ENCODE measurements around the gene PRKAR1B.

The PRKAR1B gene

GRCh38 chr7:564176-564865 lies 162.8 kb downstream of the PRKAR1B start:
- Histone ChIP-seq H3K9me3 (replicated peaks; ENCODE audit: low read length) (no peaks in the 10 kb centered on the region), H3K4me3 (ENCODE audit: low read length) (no peak overlapping the region), H3K4me2 (ENCODE audit: low read length) (no peak overlapping the region), H3K4me1 (ENCODE audit: control insufficient read depth, insufficient read depth, low read length) (peaks cover 20% of the 10 kb centered on the region), H3K27me3 (ENCODE audit: control insufficient read depth, insufficient read depth, low read length) (peaks cover 22% of the 10 kb centered on the region), H3K9ac (ENCODE audit: low read depth, low read length) (no peak overlapping the region), H3K36me3 (ENCODE audit: insufficient read depth, low read length) (no peaks in the 10 kb centered on the region)

GRCh38 chr7:563629-564170 lies 163.4 kb downstream of the PRKAR1B start:
- Histone ChIP-seq H3K36me3 (ENCODE audit: insufficient read depth, low read length) (no peaks in the 10 kb centered on the region), H3K4me1 (ENCODE audit: control insufficient read depth, insufficient read depth, low read length) (peaks cover 20% of the 10 kb centered on the region), H3K27me3 (ENCODE audit: control insufficient read depth, insufficient read depth, low read length) (peaks cover 18% of the 10 kb centered on the region), H3K9me3 (replicated peaks; ENCODE audit: low read length) (no peaks in the 10 kb centered on the region), H3K4me3 (ENCODE audit: low read length) (no peak overlapping the region), H3K4me2 (ENCODE audit: low read length) (no peak overlapping the region), H3K9ac (ENCODE audit: low read depth, low read length) (no peak overlapping the region)

GRCh38 chr7:562789-563628 lies 164.1 kb downstream of the PRKAR1B start:
- no peaks in the 10 kb centered on the region for H3K9me3 ChIP-seq (replicated peaks; ENCODE audit: low read length)
- no peak overlapping the region for H3K4me3 ChIP-seq (ENCODE audit: low read length)
- H3K4me2 ChIP-seq (ENCODE audit: low read length), result no peak overlapping the region
- peaks cover 15% of the 10 kb centered on the region for H3K27me3 ChIP-seq (ENCODE audit: control insufficient read depth, insufficient read depth, low read length)
- H3K9ac ChIP-seq (ENCODE audit: low read depth, low read length), result no peak overlapping the region
- no peaks in the 10 kb centered on the region for H3K36me3 ChIP-seq (ENCODE audit: insufficient read depth, low read length)
- H3K4me1 ChIP-seq (ENCODE audit: control insufficient read depth, insufficient read depth, low read length), result peaks cover 15% of the 10 kb centered on the region

- H3K4me2 ChIP-seq (ENCODE audit: low read length), result no peak overlapping the region
- no peaks in the 10 kb centered on the region for H3K9me3 ChIP-seq (replicated peaks; ENCODE audit: low read length)
- no peak overlapping the region for H3K9ac ChIP-seq (ENCODE audit: low read depth, low read length)
- peaks cover 10% of the 10 kb centered on the region for H3K27me3 ChIP-seq (ENCODE audit: control insufficient read depth, insufficient read depth, low read length)
- H3K4me3 ChIP-seq (ENCODE audit: low read length), result no peak overlapping the region
- H3K36me3 ChIP-seq (ENCODE audit: insufficient read depth, low read length), result no peaks in the 10 kb centered on the region
- peaks cover 15% of the 10 kb centered on the region for H3K4me1 ChIP-seq (ENCODE audit: control insufficient read depth, insufficient read depth, low read length)
These were observed 164.8 kb downstream of the PRKAR1B start for GRCh38 chr7:562374-562675.

- Histone ChIP-seq H3K4me1 (ENCODE audit: control insufficient read depth, insufficient read depth, low read length) (peaks cover 15% of the 10 kb centered on the region), H3K4me3 (ENCODE audit: low read length) (peak overlapping the region; percentile 12), H3K9me3 (replicated peaks; ENCODE audit: low read length) (no peaks in the 10 kb centered on the region), H3K9ac (ENCODE audit: low read depth, low read length) (peak overlapping the region; percentile 64), H3K27me3 (ENCODE audit: control insufficient read depth, insufficient read depth, low read length) (peaks cover 10% of the 10 kb centered on the region), H3K4me2 (ENCODE audit: low read length) (peak overlapping the region; percentile 65), H3K36me3 (ENCODE audit: insufficient read depth, low read length) (no peaks in the 10 kb centered on the region)
These were observed 165.3 kb downstream of the PRKAR1B start for GRCh38 chr7:561631-562373.

GRCh38 chr7:560966-561630 lies 166.0 kb downstream of the PRKAR1B start:
- Histone ChIP-seq H3K9ac (ENCODE audit: low read depth, low read length) (peak overlapping the region; percentile 64), H3K4me1 (ENCODE audit: control insufficient read depth, insufficient read depth, low read length) (peaks cover 15% of the 10 kb centered on the region), H3K27me3 (ENCODE audit: control insufficient read depth, insufficient read depth, low read length) (peaks cover 10% of the 10 kb centered on the region), H3K4me3 (ENCODE audit: low read length) (peak overlapping the region; percentile 12), H3K4me2 (ENCODE audit: low read length) (peak overlapping the region; percentile 65), H3K9me3 (replicated peaks; ENCODE audit: low read length) (no peaks in the 10 kb centered on the region), H3K36me3 (ENCODE audit: insufficient read depth, low read length) (no peaks in the 10 kb centered on the region)

- Histone ChIP-seq H3K4me2 (ENCODE audit: low read length) (no peak overlapping the region), H3K9me3 (replicated peaks; ENCODE audit: low read length) (no peaks in the 10 kb centered on the region), H3K36me3 (ENCODE audit: insufficient read depth, low read length) (no peaks in the 10 kb centered on the region), H3K9ac (ENCODE audit: low read depth, low read length) (no peak overlapping the region), H3K4me1 (ENCODE audit: control insufficient read depth, insufficient read depth, low read length) (peaks cover 15% of the 10 kb centered on the region), H3K4me3 (ENCODE audit: low read length) (no peak overlapping the region), H3K27me3 (ENCODE audit: control insufficient read depth, insufficient read depth, low read length) (peaks cover 10% of the 10 kb centered on the region)
These were observed 167.7 kb downstream of the PRKAR1B start for GRCh38 chr7:559396-559705.

GRCh38 chr7:557558-557881 lies 169.6 kb downstream of the PRKAR1B start:
- Histone ChIP-seq H3K27me3 (ENCODE audit: control insufficient read depth, insufficient read depth, low read length) (peaks cover 10% of the 10 kb centered on the region), H3K36me3 (ENCODE audit: insufficient read depth, low read length) (no peaks in the 10 kb centered on the region), H3K9me3 (replicated peaks; ENCODE audit: low read length) (no peaks in the 10 kb centered on the region), H3K4me1 (ENCODE audit: control insufficient read depth, insufficient read depth, low read length) (peaks cover 15% of the 10 kb centered on the region), H3K9ac (ENCODE audit: low read depth, low read length) (no peak overlapping the region), H3K4me2 (ENCODE audit: low read length) (no peak overlapping the region), H3K4me3 (ENCODE audit: low read length) (no peak overlapping the region)

- no peak overlapping the region for H3K4me2 ChIP-seq (ENCODE audit: low read length)
- H3K36me3 ChIP-seq (ENCODE audit: insufficient read depth, low read length), result no peaks in the 10 kb centered on the region
- no peaks in the 10 kb centered on the region for H3K9me3 ChIP-seq (replicated peaks; ENCODE audit: low read length)
- no peak overlapping the region for H3K9ac ChIP-seq (ENCODE audit: low read depth, low read length)
- no peak overlapping the region for H3K4me3 ChIP-seq (ENCODE audit: low read length)
- H3K4me1 ChIP-seq (ENCODE audit: control insufficient read depth, insufficient read depth, low read length), result peaks cover 12% of the 10 kb centered on the region
- H3K27me3 ChIP-seq (ENCODE audit: control insufficient read depth, insufficient read depth, low read length), result peaks cover 10% of the 10 kb centered on the region
These were observed 170.1 kb downstream of the PRKAR1B start for GRCh38 chr7:556837-557557.

GRCh38 chr7:556291-556826 lies 170.7 kb downstream of the PRKAR1B start:
- no peak overlapping the region for H3K9ac ChIP-seq (ENCODE audit: low read depth, low read length)
- H3K4me1 ChIP-seq (ENCODE audit: control insufficient read depth, insufficient read depth, low read length), result peaks cover 5% of the 10 kb centered on the region
- no peaks in the 10 kb centered on the region for H3K9me3 ChIP-seq (replicated peaks; ENCODE audit: low read length)

More at GRCh38 chr7:556291-556826, 170.7 kb downstream of the PRKAR1B start:
- no peak overlapping the region for H3K4me2 ChIP-seq (ENCODE audit: low read length)
- no peak overlapping the region for H3K4me3 ChIP-seq (ENCODE audit: low read length)
- H3K27me3 ChIP-seq (ENCODE audit: control insufficient read depth, insufficient read depth, low read length), result peaks cover 4% of the 10 kb centered on the region
- no peaks in the 10 kb centered on the region for H3K36me3 ChIP-seq (ENCODE audit: insufficient read depth, low read length)
